Measurements from ENCODE around the gene KIF2A. TPM values are rescaled to one million over a fixed set of nuclear protein-coding genes. Genes with fewer than 3 reads are reported as not detected.

The KIF2A gene
- total and polyA plus RNA-seq, 2 of the 13 experiments (the other 11 are each of a cell fraction or from before 2014, with no cell fraction given) = 8.5 to 19.2 TPM

DNA sequence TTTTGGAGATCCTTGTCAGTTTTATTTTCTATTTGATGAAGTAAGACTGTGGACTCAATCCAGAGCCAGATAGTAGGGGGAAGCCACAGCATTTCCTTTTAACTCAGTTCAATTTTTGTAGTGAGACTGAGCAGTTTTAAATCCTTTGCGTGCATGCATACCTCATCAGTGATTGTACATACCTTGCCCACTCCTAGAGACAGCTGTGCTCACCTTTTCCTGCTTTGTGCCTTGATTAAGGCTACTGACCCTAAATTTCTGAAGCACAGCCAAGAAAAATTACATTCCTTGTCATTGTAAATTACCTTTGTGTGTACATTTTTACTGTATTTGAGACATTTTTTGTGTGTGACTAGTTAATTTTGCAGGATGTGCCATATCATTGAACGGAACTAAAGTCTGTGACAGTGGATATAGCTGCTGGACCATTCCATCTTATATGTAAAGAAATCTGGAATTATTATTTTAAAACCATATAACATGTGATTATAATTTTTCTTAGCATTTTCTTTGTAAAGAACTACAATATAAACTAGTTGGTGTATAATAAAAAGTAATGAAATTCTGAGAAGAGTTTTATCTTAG lies 79.9 kb downstream of the KIF2A start (continued):
- TF ChIP-seq ZSCAN22 (CRISPR knock-in tag; IDR thresholded peaks at IDR 0.05) = no peak

DNA sequence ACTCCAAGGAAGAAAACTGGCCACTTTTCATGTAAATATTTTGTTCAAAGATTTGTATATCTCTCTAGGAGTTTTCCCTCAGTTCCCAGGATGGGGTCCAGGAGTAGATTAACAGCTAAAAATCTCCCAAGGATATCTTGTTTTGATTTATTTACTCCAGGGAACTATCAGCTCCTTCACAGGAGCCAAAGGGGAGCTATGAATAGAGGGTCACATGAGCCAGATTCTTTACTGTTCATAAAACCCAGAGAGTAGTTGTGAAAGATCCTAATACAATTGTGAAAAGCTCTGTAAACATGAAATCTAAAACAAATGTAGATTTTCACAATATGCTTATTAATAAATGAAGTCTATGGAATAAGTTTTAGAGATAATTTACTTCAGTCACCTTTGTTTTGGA lies 80.8 kb downstream of the KIF2A start:
- TF ChIP-seq DNMT1 (CRISPR knock-in tag; IDR thresholded peaks at IDR 0.05) = no peak
- TF ChIP-seq ZNF264 (CRISPR knock-in tag; IDR thresholded peaks at IDR 0.05) = no peak
- TF ChIP-seq ZKSCAN1 (IDR thresholded peaks at IDR 0.05; ENCODE audit: low read length) = no peak
- no peak for TF ChIP-seq ZNF589 (CRISPR knock-in tag; conservative IDR thresholded peaks at IDR 0.05)
- no peak for TF ChIP-seq FOXK2 (IDR thresholded peaks at IDR 0.05)
- no peak for TF ChIP-seq ZNF350 (CRISPR knock-in tag; IDR thresholded peaks at IDR 0.05; ENCODE audit: borderline replicate concordance, low read depth)
- TF ChIP-seq ZNF816 (CRISPR knock-in tag; IDR thresholded peaks at IDR 0.05; ENCODE audit: borderline replicate concordance) = no peak
- TF ChIP-seq ZNF460 (CRISPR knock-in tag; IDR thresholded peaks at IDR 0.05; ENCODE audit: borderline replicate concordance) = no peak
- no peak for TF ChIP-seq PTBP1 (IDR thresholded peaks at IDR 0.05; ENCODE audit: low read depth, low read length, poor library complexity, severe bottlenecking)
- TF ChIP-seq SUZ12 (IDR thresholded peaks at IDR 0.05; ENCODE audit: low read depth, low read length) = no peak
- TF ChIP-seq YEATS2 (CRISPR knock-in tag; IDR thresholded peaks at IDR 0.05; ENCODE audit: borderline replicate concordance) = no peak
- no peak for TF ChIP-seq ZFAT (CRISPR knock-in tag; conservative IDR thresholded peaks at IDR 0.05)
- TF ChIP-seq ZBTB42 (CRISPR knock-in tag; IDR thresholded peaks at IDR 0.05) = no peak
- no peak for TF ChIP-seq ZNF382 (CRISPR knock-in tag; IDR thresholded peaks at IDR 0.05; ENCODE audit: borderline replicate concordance)
- TF ChIP-seq ZNF44 (CRISPR knock-in tag; IDR thresholded peaks at IDR 0.05) = no peak
- TF ChIP-seq MYNN (CRISPR knock-in tag; IDR thresholded peaks at IDR 0.05; ENCODE audit: low read depth) = no peak
- TF ChIP-seq, protein P1, sequence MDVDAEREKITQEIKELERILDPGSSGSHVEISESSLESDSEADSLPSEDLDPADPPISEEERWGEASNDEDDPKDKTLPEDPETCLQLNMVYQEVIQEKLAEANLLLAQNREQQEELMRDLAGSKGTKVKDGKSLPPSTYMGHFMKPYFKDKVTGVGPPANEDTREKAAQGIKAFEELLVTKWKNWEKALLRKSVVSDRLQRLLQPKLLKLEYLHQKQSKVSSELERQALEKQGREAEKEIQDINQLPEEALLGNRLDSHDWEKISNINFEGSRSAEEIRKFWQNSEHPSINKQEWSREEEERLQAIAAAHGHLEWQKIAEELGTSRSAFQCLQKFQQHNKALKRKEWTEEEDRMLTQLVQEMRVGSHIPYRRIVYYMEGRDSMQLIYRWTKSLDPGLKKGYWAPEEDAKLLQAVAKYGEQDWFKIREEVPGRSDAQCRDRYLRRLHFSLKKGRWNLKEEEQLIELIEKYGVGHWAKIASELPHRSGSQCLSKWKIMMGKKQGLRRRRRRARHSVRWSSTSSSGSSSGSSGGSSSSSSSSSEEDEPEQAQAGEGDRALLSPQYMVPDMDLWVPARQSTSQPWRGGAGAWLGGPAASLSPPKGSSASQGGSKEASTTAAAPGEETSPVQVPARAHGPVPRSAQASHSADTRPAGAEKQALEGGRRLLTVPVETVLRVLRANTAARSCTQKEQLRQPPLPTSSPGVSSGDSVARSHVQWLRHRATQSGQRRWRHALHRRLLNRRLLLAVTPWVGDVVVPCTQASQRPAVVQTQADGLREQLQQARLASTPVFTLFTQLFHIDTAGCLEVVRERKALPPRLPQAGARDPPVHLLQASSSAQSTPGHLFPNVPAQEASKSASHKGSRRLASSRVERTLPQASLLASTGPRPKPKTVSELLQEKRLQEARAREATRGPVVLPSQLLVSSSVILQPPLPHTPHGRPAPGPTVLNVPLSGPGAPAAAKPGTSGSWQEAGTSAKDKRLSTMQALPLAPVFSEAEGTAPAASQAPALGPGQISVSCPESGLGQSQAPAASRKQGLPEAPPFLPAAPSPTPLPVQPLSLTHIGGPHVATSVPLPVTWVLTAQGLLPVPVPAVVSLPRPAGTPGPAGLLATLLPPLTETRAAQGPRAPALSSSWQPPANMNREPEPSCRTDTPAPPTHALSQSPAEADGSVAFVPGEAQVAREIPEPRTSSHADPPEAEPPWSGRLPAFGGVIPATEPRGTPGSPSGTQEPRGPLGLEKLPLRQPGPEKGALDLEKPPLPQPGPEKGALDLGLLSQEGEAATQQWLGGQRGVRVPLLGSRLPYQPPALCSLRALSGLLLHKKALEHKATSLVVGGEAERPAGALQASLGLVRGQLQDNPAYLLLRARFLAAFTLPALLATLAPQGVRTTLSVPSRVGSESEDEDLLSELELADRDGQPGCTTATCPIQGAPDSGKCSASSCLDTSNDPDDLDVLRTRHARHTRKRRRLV (CRISPR knock-in tag; IDR thresholded peaks at IDR 0.05) = no peak
- H3K79me2 ChIP-seq (ENCODE audit: insufficient read depth, low read length) = no peaks in the 10 kb centered on the region
- peaks cover 6 to 55% of the 10 kb centered on the region in 2 experiments for H3K36me3 ChIP-seq (replicated peaks in 1 of 2; ENCODE audit: control insufficient read depth in 1 of 2, insufficient read depth in 2 of 2, low read length in 2 of 2)
- POLR2A ChIA-PET = interaction anchor here (1.3 to 1.8 kb wide), 2 partner anchors 17 to 25 kb away, joined by 4 to 11 read pairs; partner anchors contain the start of genes DIMT1 and IPO11
- H3K4me2 ChIP-seq (ENCODE audit: low read depth, low read length) = no peak overlapping the region
- no peak overlapping the region for H3K9ac ChIP-seq (ENCODE audit: insufficient read depth, low read depth, low read length)
- in situ Hi-C loops (cut with HindIII; ENCODE audit: extremely low pct_ligation_motif_present, low pct_unique_long_range_greater_than_20kb) (no loop called here), intact Hi-C loops (cut with micrococcal nuclease; ENCODE audit: unreplicated experiment) (no loop called here)
- H3K4me3 ChIP-seq (replicated peaks in 1 of 3; ENCODE audit: insufficient read depth in 1 of 3, low read depth in 2 of 3, low read length in 3 of 3) = no peak overlapping the region
- CTCF ChIA-PET (ENCODE audit: low intra/inter-chr PET ratio, low total read pairs) = no interaction called here
- no peaks in the 10 kb centered on the region for H3K27me3 ChIP-seq (ENCODE audit: control insufficient read depth in 1 of 2, insufficient read depth in 2 of 2, low read length in 2 of 2)
- no peaks in the 10 kb centered on the region for H4K20me1 ChIP-seq (ENCODE audit: insufficient read depth, low read length)
- DNase-seq (ENCODE audit: low spot score) = no peak
- H2AFZ ChIP-seq (ENCODE audit: low read length) = no peak overlapping the region
- BruUV-seq (replicated peaks) = no TSS peak
- H3K4me1 ChIP-seq (ENCODE audit: insufficient read depth, low read length) = peaks cover 16% of the 10 kb centered on the region
- H3K9me3 ChIP-seq (ENCODE audit: low read length) = no peaks in the 10 kb centered on the region
- no peak for ATAC-seq
- no peak for FAIRE-seq
- no peak overlapping the region for H3K27ac ChIP-seq (ENCODE audit: extremely low read length, insufficient read depth, low read length)
